Nucleus accumbens (tissue), 56 donors: ENCODE results near the gene STAMBPL1.

Experiments used
- DNase-seq, 56 donors: peaks; one replicate each; lab custom pipeline; 2025; lab: John Stamatoyannopoulos, UW

STAMBPL1 gene

DNA sequence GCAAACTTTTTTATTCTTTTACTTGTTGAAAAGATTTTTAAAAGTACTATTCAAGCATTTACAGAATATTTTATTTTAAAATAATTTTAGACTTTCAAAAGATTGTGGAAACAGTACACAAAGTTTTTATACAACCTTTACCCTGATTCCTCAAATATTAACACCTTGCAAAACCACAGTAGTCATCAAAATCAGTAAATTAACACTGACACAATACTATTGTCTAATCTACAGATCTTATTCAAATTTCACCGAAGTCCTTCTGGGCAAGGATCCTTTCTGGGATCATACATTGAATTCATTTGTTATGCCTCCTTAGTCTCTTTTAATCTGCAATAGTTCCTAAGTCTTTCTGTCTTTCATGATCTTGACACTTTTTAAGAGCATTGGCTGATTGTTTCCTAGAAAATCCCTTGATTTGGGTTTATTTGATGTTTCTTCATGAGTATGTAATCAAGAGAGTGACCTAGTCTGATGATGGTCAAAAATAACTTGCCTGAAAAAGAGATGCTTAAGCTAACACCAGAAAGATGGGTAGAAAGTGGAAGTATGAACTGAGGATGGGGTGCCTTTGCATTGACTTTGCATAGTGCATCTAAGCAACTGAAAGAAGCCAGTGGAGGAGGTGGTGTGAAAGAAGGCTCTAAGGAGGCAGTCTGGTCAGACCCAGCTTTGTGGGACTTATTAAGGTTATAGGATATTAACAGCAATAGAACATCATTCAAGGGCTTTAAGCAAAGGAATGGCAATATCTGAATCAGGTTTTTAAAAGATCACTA is 9.7 kb downstream of the STAMBPL1 start:
- DNase-seq = no peak

DNA sequence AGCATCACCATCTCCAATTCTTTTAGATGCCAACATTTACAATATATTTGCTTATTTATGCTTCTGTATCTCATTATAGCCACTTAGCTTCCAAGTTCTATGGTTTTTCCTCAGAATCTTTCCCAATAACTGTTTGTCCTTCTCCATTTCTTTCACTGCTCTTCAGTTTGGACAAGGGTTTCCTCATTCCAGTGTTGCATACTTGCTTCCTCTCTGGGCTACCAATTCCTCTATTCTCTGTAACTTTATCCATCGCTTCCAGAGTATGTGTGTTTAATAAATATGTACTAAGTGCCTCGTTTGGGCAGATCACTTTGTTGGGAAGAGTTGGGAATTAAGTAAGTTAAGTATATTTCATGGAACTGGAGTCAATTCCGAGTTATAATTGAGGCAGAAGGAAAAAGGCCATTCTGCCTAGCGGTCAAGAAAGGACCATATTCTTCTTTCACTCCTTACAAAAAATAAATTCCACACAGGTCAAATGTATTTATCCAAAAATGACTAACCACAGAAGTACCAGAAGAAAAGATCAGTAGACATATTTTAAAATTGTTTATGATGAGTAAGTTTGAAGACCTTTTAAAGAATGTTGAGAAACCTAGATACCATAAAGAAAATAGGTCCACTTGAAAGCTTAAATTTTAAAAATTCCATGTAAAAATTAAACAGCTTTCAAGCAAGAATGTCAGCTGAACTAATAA is 10.8 kb downstream of the STAMBPL1 start:
- DNase-seq = no peak

DNA sequence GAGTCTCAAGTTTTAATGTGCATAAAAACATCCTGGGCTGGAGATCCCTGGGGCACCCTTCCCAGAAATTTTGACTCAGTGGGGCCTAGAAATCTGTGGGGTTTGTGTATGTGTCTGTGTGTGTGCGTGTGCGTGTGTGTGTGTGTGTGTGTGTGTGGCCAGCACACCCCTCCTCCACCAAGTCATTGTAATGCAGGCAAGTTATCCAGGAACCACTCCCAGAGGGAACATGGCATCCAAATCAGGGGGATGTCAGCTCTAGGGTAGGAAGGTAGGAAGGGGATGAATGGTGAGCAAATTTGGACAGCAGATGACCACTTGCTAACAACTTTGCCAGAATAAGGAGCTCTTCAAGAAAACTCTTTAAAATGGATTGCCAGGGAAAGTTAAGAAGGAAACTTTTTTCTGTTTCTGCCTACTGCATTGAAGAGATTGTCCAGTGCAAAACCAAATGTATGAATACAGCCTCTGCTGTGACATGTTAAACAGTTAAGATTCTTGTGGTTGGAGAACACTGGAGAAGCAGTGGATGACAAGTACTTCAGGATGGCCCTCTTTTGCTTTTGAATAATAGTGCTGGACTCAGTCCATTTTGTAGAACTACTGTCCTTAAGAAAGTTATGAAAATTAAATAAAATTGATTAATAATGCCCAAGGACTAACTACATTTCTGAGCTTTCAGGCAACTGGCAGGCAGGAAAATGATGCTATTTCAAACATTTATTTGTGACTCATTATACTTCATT is 12.3 kb downstream of the STAMBPL1 start:
- no peak for DNase-seq

DNA sequence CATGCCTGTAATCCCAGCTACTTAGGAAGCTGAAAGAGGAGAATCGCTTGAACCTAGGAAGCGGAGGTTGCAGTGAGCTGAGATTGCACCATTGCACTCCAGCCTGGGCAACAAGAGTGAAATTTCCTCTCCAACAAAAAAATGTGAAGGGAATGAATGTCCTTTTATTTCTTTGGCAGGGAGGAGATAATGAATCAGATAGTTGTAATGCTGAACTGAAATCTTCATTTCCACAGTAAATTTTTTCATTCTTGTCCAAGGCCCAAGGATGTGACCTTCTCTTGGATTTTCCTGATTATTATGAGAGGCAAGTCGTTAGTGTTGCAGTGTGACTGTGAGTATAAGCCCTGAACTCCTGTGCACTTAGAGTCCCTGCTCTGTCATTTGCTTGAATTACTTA is 13.6 kb downstream of the STAMBPL1 start:
- DNase-seq = no peak

DNA sequence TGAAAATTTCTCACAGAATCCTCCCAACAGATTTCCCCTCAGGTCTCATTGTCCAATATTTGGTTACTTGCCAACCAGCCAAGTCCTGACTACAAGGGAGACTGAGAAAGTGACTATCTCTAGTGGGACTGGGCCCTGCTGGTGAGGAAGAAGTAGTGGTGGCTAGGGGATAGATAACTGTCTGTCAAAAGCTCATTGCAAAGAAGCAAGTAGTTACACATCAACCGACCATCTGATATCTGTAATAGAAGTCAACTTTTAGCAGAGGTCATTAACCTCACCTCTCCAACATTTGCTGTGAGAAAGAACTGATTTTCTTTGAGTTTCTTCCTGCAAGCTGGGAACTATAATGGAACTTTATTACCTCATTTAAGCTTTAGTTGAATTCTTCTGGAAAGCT is 15.2 kb downstream of the STAMBPL1 start:
- DNase-seq = no peak

DNA sequence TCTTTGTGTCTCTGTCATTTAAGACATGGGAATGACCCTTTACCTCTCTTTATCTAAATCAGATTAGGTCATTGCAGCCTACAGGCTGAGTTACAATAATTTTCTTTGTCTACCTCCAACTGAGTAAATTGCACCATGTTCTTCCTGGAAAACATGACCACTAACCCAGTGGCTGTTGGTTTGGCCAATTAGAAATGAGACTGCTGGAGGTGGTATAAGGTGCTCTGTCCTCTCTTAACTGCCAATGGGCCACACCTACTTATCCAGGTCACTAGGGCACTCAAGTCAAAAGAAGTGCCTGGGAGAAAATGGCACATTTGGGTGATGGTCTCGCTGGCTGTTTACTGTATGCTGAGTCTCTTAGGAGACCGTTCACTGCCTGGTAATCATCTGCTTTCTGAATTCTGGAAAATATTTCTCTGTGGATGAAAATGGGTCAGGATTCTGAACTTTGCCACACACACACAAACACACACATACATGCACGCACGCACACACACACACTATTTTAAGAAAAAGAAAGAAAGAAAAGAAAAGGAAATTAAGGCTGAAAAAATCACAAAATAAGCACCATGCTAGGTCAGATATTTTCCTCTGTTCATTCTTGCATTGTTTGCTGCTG is 16.4 kb downstream of the STAMBPL1 start:
- no peak for DNase-seq

DNA sequence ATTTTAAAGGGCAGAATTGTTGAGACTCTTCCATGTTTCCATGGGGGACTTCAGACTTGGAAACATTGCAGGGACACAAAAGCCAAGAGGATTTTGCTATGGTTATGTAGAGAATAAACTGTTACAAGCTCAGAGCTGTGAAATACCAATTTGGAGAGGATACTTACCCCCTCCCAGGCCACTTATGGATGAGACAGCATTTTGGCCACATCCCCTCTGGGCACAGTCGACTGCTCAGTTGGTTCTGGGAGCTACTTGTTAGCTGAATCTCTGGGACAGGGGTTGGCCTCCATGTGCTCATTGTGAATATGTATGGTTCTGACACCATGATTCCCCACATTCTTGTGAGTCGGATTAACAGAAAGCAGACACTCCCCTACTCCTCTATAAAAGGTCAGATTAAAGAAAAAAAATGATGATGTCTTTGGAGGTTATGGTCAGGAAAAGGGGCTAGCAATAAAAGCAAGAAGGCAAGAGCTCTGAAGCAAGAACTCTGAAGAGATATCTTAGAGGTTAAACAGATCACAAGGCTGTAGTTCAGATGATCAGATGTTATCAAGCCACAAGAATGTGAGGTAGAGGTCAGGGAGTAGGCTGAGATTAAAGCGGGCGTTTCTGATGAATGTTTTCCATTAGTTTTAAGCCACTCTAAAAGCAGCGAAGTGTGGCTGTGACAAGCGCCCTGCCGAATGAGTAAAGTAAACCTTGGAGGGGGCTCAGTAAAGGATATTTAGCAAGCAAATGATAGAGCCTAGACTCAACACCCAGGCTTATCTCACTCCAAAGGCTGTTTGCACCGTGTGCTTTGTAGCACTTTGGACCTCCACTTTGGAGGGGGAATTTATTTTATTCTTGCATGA is 17.2 kb downstream of the STAMBPL1 start:
- peak in 1 of 56 donors; percentile 4 for DNase-seq

DNA sequence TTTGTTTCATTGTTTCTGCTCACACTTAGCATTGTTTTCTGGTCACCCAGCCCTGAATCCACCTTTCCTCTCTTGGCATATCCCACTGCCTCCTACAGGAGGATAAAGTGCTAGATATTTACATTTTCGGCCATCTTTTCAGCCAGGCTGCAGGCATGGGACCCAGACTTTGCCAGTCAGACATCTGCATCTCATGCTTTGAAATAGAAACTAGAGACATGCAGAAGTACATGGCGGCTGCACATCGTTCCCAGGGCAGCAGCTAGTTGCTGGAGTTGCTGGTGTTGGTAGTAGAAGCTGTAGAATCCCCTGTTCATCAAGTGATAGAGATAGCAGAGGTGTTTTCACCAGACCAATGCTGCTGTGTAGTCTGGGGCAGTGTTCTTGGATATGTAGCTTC is 18.7 kb downstream of the STAMBPL1 start:
- DNase-seq = peak in 1 of 56 donors; percentile 2

DNA sequence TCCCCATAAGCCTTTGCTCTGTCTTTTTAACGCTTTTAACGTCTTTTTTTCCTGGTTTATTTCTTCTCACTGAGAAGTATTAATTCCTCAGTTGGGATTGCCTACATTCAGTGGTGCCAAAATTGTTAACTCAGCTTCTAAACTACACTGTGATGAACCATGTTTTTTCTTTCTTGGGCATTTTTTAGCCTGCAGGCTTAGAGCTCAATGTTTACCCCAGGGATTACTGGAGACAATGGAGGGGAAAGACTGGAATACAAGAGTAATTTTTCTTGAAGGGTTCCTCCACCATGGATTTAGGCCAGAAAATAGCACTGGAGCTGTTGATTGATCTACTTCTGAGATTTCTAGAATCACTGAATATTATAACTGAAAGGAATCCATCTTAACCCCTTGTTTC is 19.8 kb downstream of the STAMBPL1 start:
- no peak for DNase-seq

DNA sequence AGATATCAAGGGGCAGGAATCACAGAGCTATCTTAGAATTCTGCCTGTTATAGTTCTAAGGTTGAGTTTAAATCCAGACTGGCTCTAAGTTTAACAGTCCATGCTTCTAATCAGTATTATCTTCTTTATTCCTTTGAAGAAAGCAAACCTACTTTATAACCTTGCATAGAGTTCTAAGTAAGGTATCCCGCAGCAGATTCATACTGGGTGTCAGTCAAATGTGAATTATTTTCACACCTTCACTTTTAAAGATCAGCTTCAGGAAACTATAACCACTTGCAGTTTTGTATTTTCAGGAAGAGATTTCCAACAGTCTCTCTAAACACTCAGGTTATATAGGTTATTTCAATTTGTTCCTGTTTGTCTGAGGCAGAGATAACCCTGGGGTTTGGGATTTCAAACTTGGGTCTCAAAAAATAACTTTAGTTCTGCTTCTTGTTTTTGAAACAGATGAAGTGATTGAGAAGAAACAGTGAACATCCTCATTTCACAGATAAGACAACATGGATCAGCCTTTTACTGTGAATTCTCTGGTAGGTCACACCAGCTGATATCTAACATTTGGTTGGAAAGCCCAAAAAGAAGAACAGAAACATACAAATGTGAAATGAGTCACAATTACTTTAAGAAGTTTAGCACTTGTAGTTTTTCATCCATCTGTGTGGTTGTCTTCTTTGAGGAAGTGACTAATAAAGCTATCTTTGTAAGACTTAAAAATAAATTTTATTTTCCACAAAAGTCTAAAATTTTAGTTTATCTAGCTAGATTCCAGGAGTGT is 21.4 kb downstream of the STAMBPL1 start:
- no peak for DNase-seq

DNA sequence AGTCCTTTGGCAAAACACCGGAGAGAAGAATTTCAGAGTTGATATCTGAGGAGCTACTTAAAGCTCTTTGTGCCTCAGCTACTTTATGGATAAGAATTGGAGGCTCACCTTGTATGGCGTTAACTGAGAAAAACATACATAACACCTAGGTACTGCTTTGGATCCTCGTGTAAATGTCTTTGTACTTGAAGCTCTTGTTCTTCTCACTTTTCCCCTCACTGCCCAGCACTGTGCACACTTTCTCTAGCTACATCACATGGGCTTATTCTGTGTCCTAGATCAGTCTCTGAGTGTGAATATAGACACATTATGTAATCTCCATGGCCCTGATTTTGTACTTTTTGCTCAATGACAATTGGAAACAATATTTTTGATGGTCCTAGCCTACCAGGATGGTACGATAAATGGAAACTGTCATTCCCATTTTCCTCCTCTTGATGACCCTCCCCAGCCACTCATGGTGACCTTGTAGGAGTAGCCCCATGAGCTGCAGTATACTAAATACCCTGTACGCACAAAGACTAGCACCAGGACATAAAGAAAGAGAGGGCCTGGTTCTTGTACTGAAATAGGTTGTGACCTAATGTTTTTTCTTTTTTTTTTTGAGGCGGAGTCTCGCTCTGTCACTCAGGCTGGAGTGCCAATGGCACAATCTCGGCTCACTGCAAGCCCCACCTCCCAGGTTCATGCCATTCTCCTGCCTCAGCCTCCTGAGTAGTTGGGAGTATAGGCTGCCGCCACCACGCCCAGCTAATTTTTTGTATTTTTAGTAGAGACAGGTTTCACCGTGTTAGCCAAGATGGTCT is 22.1 kb downstream of the STAMBPL1 start:
- no peak for DNase-seq

DNA sequence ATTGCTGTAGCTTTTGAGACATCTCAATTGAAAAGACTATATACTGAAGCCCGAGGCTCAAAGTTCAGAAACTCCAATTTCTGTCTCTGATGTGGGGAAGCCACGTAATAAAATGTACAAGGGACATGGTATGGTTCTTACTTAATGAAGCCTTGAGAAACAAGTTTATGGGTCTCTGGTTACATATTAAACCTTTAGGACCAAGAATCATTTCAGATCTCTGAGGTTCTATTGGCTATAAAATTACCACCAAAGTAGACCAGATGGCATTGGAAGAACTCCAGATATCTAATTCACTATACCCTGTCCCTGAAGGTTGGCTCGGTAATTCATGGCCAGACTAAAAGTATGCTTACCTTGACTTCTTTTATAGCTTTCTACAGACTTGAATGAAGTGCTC is 23.7 kb downstream of the STAMBPL1 start:
- no peak for DNase-seq

DNA sequence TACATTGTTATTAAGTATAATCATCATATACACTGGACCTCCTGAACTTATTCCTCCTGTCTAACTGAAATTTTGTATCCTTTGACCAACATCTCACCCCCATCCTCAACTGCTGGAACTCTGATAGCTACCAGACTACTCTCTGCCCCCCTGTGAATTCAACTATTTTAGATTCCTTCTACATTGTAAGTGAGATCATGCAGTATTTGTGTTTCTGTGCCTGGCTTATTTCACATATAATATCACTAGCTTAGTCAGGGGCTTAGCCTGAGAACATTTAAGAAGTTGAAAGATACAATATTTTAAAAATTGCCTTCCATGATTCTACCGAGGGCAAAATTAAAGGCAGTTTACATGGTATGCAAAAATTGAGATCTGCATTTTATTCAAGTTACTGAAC is 26.9 kb downstream of the STAMBPL1 start:
- DNase-seq = no peak

DNA sequence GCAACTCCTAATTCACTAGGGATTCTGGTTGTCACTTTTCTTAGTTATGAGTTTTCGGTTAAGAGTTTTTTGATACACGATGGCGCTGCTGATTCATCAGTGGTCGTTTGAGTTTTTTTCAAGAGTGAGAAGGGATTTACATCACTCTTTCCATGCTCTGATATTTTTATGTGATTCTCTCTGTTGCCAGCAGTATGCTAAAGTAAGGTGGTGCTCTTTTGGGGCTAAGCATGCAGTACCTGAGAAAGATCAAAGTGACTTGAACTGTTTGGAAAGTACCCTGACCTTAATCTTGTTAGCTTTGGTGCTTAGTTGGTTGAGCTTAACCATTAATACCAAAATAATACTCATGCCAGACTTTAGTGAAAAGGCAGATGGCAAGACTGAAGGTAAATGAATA is 28.1 kb downstream of the STAMBPL1 start:
- no peak for DNase-seq

DNA sequence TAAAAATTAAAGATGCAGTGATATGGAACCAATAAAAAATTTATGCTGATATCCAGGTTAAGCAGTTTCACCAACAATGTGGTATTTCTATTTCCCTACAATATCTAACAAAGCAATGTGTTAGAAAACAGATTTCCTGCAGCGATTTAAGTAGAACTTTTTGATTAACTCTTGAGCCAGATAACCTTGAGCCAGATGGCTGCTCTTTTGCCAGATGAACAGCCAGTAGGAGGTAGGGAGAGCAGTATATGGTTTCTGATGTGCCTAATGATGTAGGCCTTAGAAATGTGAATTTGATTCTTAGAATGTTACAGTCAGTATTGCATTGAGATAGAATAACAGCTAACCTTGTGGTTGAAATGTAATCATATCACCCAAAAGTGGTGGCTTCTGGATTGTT is 31.1 kb downstream of the STAMBPL1 start:
- DNase-seq = no peak

DNA sequence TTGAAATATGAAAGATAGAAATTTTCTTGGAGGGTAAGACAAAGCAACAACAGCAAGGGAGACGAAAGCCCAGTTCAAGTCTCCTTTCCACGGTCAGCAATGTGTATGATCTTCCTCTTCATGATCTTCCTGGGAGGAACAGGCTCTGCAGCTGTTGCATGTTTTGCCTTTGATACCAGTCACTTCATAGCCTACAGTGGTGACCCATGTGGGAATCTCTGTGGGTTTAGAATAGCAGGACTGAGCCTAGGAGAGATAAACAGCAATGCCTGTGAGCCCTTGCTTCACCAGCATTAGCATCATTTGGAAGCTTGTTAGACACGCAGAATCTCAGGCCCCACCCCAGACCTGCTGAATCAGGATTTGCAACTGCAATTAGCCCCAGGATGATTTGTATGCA is 31.8 kb downstream of the STAMBPL1 start:
- no peak for DNase-seq

DNA sequence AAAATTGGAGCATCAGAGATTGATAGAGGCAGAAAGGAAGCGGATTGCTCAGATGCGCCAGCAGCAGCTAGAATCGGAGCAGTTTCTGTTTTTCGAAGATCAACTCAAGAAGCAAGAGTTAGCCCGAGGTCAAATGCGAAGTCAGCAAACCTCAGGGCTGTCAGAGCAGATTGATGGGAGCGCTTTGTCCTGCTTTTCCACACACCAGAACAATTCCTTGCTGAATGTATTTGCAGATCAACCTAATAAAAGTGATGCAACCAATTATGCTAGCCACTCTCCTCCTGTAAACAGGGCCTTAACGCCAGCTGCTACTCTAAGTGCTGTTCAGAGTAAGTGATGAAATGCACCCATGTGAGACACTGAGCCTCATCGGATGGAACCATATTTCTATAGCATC is 33.1 kb downstream of the STAMBPL1 start:
- DNase-seq = peak in 1 of 56 donors; percentile 14

DNA sequence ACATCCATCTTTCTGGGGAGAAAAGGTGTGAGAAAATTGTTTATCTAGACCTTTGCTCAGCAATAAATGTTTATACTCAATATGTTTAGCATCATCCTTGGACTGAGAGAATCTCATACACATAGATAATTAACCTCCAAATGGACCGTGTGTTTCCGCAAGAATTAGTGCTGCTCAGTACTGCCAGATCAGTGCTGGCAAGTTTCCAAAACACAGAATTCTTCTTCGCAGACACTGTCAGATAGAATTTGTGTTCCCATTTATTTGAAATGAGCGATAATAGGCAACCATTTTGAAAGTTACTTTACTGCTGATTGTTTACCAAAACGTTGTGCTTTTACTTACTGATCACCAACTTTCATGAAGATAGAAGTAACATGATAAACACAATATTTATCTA is 33.7 kb downstream of the STAMBPL1 start:
- no peak for DNase-seq
